T-helper 22 cell (primary cell): ENCODE measurements around the gene C10orf71.

Source experiments
- DNase-seq: peaks from one replicate; pipeline ENCODE4 v3.0.0-alpha.2; 2020; ENCODE audit warnings: low read depth

Gene C10orf71

DNA sequence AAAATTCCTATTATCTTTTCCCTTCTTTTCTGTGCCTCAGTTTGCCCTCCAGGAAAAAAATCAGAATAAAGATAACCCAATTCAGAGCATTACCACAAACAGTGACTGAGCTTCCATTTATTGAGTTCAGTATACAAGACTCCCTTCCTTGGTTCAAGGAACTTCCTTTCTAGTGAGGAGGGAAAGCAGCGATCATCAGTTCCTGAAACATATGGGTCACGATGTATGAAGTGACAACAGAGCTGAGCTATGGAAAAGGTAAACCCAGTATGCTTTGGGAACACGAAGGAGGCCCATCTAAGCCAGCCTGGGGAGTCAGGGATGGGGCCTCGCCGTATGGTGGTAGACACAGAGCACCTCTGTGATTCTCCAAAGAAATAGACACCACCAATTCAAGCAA is 15.8 kb downstream of the C10orf71 start:
- no peak for DNase-seq

DNA sequence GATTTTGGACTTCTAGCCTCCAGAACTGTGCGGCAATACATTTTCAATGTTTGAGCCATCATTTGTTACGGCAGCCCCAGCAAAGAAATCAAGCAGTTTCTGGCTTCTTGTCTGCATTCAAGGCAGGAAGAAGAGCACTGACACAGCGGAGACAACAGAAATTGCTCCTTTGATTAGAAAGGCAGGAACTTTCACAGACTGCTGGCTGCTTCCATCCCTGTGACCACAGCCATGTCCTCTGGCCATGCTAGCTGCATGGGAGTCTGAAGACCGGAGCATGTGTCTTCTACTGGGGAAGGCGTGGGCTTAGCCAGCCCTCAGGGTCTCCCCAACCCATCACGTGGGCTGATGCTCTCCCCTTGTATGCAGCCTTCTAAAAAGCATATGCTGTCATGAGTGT is 19.1 kb downstream of the C10orf71 start:
- DNase-seq = no peak

DNA sequence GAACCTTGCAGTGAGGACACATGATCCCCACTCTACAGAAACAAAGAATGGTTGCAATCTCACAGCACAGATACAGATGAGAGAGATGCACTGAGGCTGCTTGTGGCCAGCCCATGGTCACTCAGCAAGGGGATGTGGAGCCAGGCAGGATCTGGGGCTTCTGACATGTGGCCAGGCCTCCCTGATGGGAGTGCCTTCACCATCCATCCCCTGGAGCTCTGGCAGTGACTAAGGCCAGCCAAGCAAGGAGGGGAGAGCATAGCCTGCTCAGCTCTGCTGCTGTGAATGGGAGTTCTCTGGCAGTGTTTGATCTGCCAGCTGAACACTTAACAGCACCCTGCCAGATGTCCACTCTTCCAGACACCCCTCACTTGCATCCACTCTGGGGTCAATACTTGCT is 19.8 kb downstream of the C10orf71 start:
- DNase-seq = no peak

DNA sequence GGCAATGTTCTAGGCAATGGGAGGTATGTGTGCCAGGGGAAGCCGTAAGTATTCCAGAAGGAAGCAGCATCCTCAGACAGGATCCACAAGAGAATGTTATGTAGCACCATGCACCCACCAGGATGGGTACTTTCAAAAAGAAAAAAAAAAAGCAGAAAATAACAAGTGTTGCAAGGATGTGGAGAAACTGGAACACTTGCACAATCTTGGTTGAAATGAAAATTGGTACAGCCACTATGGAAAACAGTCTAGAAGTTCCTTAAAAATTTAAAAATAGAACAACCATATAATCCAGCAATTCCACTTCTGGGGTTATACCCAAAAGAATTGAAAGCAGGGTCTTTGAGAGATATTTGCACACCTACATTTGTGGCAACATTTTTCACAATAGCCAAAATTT is 20.2 kb downstream of the C10orf71 start:
- no peak for DNase-seq

DNA sequence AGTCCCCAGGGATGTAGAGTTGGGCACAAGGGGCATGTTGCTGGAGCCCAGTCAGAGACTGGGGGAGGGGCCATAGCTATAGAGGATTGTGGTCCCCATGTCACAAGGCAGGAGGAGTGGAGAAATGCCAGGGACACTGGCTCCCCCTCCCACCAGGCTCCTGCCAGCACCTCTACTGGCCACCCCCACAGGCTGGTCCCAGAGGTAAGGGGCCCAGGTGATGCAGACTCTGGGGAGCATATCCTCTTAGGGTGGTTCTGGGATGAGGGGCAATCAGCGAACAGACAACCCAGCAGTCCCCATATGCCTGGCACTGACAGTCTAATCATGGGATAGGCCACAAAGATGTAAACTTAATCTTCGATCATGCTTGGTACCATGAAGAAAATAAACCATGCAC is 21.2 kb downstream of the C10orf71 start:
- DNase-seq = no peak

DNA sequence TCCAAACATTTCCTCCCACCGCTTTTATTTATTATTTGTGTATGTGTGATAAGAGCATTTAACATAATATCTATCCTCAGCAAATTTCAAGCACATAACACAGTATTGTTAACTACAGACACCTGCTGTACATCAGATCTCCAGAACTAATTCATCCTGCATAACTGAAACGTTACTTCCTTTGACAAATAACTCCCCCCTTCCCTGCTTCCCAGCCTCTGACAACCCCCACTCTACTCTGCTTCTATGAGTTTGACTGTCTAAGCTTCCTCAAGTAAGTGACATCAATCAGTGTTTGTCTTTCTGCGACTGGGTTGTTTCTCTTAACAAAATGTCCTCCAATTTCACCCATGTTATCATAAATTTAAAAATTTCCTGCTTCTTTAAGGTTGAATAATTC is 22.1 kb downstream of the C10orf71 start:
- DNase-seq = no peak

DNA sequence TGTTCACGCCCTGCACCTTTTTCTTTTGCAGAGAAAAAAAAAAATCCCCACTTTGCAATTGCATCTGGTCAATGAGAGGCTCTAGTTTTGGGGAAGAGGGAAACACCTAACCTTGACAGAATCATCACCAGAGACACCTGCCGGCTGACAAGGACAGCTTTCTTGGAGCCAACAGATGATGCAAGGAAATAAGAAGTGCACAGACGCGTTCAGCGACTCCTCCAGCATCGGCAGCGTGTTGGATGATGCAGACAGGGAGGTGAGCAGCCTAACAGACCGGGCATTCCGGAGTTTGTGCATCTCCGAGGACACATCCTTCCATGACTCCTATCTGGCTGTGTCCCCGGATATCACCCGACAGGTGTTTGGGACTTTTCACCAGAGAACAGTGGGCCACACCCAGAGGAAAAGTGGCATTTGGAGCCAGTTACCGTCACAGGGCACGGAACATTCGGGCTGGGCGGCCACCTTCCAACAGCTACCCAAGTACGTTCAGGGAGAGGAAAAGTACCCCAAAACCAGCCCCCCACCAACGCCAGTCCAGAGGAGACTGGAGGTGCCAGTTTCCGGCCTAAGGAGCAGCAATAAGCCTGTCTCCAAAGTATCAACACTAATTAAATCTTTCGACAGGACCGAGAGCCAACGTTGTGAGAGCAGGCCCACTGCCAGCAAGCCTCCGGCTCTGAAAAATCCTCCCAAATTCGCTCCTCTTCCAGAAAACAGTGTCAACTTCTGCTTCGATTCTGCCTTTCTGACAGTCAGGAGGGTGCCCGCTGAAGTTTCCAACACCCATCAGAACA is 23.6 kb downstream of the C10orf71 start:
- no peak for DNase-seq

DNA sequence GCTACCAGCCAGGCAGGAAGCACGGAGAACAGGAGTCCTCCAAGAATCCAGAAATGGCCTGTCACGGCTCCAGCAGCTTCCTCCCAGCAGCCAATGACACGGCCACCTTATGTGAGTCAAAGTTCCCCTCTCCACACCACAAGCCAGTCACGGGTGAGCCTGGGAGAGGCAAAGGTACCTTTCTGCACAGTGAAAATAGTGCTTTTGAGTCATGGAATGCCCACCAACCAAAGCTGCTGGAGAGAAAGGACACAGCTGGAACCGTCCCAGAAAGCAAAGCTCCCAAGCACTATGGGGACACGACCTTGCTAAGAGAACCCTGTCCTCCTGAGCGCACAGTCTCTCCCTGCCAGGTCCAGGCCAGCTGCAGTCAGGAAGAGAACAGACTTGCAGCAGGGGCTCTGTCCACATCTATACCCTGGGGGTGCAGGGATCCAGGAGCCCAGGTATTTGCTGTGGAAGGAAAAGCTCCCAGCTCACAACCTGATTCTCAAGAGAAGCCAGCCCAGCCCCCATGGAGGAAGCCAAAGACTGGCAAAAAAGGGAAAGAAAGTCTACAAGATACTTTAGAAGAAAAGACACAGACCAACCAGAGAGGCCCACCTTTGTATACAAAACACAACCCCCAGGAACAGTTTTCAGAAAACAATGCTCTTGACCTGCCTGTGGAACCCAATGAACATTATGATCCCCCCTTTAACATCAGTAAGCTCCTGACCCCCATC is 24.4 kb downstream of the C10orf71 start:
- no peak for DNase-seq

DNA sequence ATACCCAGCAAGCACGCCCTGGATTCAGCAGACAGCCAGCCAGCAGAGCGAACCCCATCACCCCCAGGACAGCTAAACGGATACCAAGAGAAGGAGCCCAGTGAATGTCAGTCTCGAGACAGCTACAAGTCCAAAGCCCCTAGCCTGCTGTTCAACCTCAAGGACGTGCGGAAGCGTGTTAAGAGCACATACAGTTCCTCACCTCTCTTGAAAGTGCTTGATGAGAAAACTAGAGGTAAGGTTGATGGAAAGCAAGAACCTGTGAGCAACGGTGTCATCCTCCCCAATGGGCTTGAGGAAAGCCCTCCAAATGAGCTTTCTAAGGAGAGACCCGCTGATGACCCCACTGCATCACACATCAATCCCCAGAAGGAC is 24.9 kb downstream of the C10orf71 start:
- DNase-seq = no peak

DNA sequence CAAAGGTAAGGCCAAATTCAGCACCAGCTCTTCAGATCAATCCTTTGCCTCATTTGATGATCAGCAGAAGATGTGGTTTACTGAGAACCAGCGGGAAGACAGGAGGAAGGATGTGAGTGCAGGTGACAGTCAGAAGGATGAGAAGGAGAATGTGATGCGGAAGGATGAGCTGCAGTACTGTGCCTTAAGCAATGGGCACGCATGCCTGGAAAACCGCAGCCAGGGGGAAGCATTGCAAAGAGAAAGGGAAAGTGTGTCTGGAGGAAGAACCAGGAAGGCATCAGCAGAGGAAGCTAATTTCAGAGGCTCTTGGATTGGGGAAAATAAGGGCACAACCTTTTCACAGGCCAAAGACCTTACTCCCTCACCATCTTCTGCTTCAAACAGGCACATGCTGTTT is 25.7 kb downstream of the C10orf71 start:
- no peak for DNase-seq

DNA sequence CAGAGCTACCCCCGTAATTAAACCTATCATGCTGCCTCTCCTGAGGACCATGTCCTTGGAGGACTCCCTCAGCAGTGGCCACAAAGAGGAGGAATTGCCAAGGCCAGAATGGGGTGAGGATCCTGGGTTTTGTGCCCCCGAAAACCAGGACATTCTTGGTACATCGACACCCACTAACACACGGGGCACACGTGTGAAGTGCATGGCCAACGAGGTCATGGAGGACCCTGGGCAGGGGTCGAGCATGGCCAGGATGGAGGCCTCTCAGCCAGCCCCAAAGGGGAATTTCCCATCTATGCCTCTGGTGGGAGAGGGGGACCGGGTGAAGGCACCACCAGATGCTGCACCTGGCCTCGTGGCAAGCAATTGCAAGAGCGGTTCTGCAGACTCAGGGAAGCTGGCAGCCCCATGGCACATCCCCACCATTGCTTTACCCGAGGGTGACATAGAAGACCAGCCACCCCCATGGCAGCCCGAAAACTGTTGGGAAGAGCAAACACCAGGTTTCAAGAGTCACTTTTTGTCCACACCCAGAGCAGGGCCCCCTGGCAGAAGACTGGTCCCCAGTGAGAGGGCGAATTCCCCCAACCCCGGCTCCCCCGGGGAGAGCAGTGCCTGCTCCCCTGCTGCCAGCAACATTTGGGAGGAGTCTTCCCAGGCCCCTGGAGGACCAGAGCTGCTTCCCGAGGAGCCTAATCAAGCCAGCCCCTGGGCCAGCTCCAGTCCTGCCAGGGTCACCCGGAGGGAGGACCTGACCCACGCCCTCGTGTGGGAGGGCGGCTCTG is 26.4 kb downstream of the C10orf71 start:
- no peak for DNase-seq

DNA sequence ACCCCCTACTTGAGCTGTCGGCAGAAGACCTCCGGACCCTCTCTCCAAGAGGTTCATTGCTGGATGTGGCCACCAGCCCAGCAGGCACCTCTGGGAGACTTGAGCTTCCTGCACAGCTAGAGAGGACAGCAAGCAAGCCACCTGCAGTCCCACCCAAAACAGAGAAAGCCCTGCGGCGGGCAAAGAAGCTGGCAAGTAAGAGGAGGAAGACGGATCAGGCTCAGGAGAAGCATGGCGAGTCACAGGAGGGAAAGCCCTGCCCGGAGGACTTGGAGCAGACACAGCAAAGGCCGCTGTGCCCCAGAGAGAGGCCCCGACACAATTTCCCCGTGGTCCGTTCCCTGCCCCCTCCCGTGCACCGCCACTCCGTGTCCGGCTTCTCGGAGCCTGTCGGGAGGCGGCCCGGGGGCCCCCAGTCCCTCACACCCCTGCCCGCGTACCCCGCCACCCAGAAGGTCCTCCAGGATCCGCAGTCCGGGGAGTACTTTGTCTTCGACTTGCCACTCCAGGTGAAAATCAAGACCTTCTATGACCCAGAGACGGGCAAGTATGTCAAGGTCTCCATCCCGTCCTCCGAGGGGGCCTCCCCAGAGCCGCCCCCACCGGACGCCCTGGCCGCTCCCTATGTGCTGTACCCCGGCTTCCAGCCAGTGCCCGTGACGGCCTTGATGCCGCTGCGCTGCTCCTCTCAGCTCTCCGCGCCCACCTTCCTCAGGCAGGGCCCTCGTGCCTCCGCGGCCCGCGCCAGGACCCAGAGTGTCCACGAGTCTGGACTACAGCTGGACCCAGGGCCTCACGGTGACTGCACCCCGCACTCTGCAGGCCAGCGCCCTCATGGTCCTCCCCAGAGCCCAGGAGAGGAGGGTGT is 27.2 kb downstream of the C10orf71 start:
- DNase-seq = no peak

DNA sequence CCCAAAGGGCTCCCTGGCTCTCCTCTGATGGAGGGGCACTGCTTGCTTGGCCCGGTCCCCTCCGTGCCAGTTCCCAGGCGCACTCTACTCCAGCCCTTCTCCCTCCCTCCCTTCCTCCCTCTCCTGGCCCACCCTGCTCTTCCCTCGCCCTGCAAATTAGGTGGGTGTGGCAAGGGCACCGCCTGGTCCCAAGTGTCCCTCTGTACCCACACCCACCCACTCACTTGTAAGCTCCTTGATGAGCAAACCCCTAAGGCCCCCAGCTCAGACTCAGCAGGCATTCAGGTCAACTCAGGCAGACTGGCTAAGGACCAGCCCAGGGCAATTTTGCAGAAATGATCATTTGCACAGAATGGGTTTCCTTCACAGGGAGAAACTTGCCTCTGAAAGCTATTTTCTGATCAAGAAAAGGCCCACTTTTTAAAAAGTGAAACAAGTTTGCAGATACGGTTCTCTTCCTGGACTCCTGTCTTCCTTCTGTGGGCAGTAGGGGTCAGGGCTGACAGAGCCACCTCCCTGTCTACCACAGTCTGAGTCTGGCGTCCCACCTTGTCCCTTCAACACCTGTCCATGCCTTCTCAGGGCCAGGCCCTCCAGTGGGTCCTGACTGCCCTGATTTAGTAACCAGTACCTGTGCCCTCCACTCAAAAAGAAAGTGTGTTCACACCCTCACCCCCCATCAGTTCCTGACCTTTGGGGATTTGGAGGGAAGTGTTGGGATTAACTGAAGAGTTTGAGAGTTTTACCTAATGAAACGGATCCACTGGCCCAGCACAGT is 28.3 kb downstream of the C10orf71 start:
- no peak for DNase-seq

DNA sequence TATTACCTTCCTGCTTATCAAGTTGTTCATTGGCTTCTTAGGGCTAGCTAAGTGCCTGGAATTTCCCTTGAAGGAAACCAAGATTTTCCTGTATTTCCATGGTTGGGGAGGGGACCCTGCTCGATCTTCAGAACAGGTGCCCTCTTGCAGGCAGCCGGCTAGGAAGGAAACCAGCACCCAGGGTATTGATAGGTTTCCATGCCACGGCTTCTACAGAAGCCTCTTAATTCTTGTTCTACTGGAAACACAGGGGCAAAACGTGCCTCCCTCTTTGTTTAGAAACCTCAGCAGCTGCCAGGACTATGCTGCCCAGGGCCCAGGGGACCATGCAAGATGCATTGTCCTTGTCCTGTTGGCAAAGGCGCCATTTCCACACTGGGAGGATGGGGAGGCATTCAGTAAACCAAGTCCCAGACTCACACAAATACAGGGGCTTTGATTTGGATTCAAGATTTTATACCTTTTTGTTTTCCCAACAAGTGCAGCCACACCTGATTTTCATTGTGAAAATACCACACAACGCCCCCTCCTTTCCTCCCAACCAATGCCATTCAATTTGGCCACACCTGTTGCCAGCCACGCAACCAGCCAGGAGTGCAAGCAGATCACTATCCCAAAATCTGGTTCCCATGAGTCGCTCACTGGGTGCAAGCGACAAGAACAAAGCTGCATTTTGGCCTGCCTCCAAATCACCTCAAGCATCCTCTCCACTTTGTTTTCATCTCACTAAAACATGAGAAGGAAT is 29.6 kb downstream of the C10orf71 start:
- DNase-seq = no peak

DNA sequence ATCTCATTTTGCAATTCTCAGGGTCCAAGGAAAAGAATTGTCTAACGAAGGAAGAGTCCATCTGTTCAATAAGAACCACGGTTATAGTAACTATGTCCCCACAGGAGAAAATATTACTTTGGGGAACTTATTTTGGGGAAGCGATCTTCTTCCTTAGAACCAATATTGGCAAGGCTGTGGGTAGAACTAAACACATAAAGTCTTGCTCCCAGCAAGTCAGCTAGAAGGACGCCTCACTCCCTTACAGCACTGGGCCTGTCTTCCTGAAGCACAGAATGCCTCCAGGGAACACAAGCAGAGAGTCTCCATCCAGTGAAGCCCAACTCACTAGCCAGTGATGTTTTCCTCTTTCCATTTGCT is 30.2 kb downstream of the C10orf71 start:
- no peak for DNase-seq

DNA sequence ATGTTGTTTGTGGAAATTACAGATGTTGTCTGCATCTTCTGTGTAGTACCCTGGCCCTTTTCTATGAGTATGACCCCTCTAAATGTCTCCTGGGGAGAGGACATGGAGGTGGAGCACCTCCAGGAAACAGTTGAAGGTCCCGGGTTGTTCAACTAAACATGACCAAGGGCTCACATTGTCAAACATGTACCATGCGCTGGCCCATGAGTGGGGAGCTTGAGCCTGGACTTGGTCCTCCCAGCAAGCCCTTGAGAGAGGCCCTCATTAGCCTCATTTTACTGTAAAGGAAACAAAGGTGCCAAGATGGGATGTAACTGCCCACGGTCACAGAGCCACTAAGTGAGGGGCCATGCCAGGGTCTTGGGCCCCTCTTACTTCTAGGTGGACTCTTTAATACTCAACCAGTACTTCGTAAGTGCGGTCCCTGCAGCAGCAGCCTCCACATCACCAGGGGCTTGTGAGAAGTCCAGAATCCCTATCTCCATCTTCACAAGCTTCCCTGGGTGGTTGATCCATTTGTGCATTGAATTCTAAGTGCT is 31.2 kb downstream of the C10orf71 start:
- DNase-seq = no peak

DNA sequence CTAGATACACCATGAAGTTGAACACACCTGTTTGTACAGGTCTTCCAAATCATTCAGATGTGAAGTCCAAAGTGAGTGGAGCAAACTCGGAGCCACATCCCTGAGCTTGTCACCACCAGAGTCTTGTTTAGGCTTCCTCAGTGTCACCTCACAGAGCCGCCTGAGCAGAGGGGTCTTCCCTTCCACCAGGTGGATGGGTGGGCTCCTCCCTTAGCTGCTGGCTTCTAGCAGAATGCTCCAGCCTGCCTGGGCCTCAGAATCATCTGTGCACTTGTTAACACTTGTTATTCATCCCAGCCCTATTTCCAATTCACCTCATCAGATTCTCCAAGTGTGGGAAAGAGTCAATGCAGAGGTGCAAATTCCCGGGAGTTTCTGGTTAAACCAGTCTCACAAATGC is 32.5 kb downstream of the C10orf71 start:
- no peak for DNase-seq

DNA sequence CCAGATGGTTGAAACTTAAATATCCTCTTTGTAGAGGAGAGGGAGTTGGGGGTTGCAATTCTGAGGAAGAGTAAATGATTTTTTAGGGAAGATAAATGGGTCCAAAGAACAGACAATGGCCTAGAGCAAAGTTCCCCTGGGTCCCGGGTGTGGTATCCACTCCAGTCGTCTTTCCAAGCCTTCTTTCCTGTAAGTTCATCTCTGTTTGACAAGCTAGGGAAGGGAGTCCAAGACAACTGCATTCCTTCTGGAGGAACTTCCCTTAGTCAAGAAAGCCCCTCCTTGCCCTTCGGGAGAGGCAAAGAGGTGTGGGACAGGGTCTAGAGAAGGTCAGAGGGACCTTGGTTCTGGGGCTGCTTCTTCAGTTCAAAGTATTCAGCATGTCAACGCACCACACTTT is 33.4 kb downstream of the C10orf71 start:
- DNase-seq = no peak

DNA sequence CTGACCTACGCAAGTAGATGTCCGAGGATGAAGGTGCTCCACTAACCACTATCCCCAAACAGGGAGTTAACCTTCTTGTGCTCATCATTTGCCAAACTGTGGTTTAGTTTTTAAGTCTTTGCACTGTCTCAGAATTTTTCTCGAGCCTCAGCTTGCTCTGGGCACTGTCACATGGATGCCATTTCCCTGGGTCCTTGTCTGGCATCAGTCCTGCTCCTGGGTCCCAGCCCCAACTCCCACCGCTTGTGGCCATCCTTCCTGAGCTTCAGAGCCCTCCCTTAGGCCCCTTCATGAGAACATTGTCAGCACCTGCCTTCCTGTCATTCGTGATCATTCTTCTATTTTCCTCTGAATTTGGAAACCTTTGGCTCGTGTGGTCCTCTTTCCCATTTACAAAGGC is 33.8 kb downstream of the C10orf71 start:
- DNase-seq = no peak

DNA sequence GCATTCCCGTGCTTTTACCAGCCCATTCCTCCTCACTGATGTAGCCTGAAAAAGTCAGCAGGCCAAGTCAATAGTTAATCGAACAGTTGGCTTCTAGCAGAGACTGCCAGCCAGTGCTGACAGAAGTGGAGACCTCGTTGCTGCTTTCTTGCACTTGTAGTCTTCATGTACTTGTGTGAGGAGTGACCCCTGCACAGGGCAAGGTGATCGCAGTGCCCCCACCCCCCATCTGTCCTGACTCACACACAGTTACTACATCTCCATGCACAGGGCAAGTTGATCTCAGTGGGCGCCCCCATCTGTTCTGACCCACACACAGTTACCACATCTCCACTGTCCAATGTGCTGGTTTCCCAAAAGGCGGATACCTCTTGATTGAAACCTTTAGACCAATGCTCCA is 34.2 kb downstream of the C10orf71 start:
- DNase-seq = no peak
